HG03432 (cell line): ENCODE results near the gene SRP9.
"Not testable (repeated sequence)": the region's sequence is repeated elsewhere in the genome, so short reads cannot be mapped to it uniquely, and the experiment has no call there.

ENCODE experiments used
- ATAC-seq: cut with Tn5 transposase; IDR thresholded peaks from one replicate; pipeline ENCODE4 v1.9.1; 2021; ENCODE audit warnings: mild to moderate bottlenecking, moderate library complexity; ENCODE audit not compliant: unreplicated experiment

Gene SRP9

GRCh38 chr1:225835856-225836255 is 58.2 kb downstream of the SRP9 start:
- no peak for ATAC-seq

GRCh38 chr1:225836296-225836695 is 58.7 kb downstream of the SRP9 start:
- ATAC-seq = not testable (repeated sequence)

DNA sequence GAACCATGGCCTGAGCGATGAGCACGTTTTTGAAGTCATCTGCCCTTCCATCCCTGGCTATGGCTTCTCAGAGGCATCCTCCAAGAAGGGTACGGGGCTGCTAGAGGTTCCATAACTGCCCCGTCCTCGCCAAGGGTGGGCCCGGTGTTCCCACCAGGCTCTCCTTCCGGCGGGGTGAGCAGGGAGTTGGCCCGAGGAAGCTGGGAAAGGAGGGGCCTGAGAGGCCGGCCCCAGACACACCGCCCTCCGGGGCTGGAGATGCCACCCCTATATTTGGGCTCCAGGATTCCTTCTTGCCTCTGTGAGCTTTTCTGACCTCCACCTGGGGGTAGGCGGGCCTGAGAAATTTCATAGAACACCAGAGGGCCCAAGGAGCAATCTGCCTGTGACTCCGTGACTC is 61.2 kb downstream of the SRP9 start:
- ATAC-seq = no peak
